Measurements from ENCODE around the gene ATAD1.

GRCh38 chr10:87771871-87772500 lies 46.0 kb downstream of the ATAD1 start:
- TF ChIP-seq CTCF (IDR thresholded peaks at IDR 0.05) = peak in 1 of 2 donors; percentile 34
- no peak for TF ChIP-seq POLR2A (IDR thresholded peaks at IDR 0.05)
- no peak for TF ChIP-seq POLR2AphosphoS5 (IDR thresholded peaks at IDR 0.05)
- TF ChIP-seq EP300 (IDR thresholded peaks at IDR 0.05) = no peak
